Measurements from ENCODE around the gene LMNA. TPM values are rescaled to one million over a fixed set of nuclear protein-coding genes. Genes with fewer than 3 reads are reported as not detected.

LMNA gene
- total RNA-seq (2012; rRNA removed) (753 and 755 TPM in 2 replicates), polyA plus RNA-seq (2012; rRNA removed) (563 and 927 TPM in 2 replicates), Bru-seq, nascent RNA (percentile 85 among the genes with signal in this experiment), BruChase-seq, experiment 1, labeled RNA remaining after a 6-hour chase (percentile 97 among the genes with signal in this experiment), BruChase-seq, experiment 2, labeled RNA remaining after a 2-hour chase (percentile 94 among the genes with signal in this experiment)
- polyA plus RNA-seq (2012; cell fraction: cytosol; rRNA removed): 602 and 638 TPM in 2 replicates
- polyA plus RNA-seq (2012; cell fraction: nucleus; rRNA removed; ENCODE audit: low replicate concordance): 1,137 and 1,144 TPM in 2 replicates
- long read RNA-seq, transcript LMNA-206 (12 exons, 3,190 nt): major isoform, 384 of 1,347 reads
- long read RNA-seq, partial matches to known transcripts: 879 of 1,347 reads
- long read RNA-seq, other reads (novel, unspliced or antisense): 81 of 1,347 reads

DNA sequence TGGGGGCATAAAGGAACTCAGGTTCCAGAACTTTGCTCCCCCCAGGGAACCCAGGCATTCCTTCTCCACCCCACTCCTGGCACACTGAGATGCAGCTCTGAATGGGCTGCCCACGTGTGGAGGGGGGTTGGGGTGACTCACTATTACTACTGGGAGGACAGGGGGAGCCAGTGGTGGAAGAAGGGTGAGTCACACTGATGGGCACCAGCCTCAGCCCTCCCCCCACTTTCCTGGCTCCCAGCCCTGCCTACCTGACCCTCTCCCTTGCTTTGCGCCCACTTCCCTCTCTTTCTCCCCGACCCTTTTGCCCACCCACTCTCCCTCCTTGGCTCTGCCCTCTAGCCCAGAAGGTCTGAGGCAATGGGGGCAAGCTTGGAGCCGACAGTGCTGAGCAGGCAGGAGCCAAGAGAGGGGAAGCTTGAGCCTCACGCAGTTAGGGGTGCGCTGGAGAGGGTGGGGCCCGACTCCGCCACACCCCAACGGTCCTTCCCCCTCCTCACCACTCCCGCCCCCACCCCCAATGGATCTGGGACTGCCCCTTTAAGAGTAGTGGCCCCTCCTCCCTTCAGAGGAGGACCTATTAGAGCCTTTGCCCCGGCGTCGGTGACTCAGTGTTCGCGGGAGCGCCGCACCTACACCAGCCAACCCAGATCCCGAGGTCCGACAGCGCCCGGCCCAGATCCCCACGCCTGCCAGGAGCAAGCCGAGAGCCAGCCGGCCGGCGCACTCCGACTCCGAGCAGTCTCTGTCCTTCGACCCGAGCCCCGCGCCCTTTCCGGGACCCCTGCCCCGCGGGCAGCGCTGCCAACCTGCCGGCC, at the start of gene LMNA:
LMNA (plus strand) TSS at position 611 of the 818 bp plus-strand sequence. CDS start 208 bp downstream, outside the sequence.
- dilution Hi-C loops (cut with HindIII; ENCODE audit: low sequenced_read_pairs, unreplicated experiment) (no loop called here), intact Hi-C loops (cut with micrococcal nuclease) (loop anchor here (1.0 to 2.0 kb wide), 3 partner anchors 8 to 16 kb away; no protein-coding TSS in a partner anchor), in situ Hi-C loops (cut with MboI; ENCODE audit: low sequenced_read_pairs) (no loop called here)
- Histone ChIP-seq H4K20me1 (ENCODE audit: insufficient read depth, low read length) (peaks cover 45% of the 10 kb centered on the region), H4K91ac (ENCODE audit: insufficient read depth, low read depth, low read length) (peak within 1 kb of the TSS; percentile 99), H2AK5ac (ENCODE audit: low read depth, low read length) (peak within 1 kb of the TSS; percentile 98), H3K18ac (ENCODE audit: low read depth, low read length) (peak within 1 kb of the TSS; percentile 94), H2BK15ac (ENCODE audit: low read depth, low read length) (peak within 1 kb of the TSS; percentile 94; the same call in 2 of the 3 replicates), H3K36me3 (ENCODE audit: control insufficient read depth, insufficient read depth, low read length) (0 out of 2 replicates have a peak, but pooled peaks cover 4% of the 10 kb centered on the region), H3K27me3 (ENCODE audit: control insufficient read depth, insufficient read depth, low read length) (no peaks in the 10 kb centered on the region), H3K23ac (ENCODE audit: low read depth, low read length) (peak within 1 kb of the TSS; percentile 96), H2AFZ (replicated peaks; ENCODE audit: low read length, poor library complexity) (peak within 1 kb of the TSS; percentile 95), H3K9ac (ENCODE audit: low read depth, low read length) (peak within 1 kb of the TSS; percentile 99), H4K5ac (ENCODE audit: low read depth, low read length) (peak within 1 kb of the TSS; percentile 89), H3K9me1 (ENCODE audit: insufficient read depth, low read length) (peaks cover 13% of the 10 kb centered on the region), H3K14ac (replicated peaks; ENCODE audit: low read depth, low read length) (peak within 1 kb of the TSS; percentile 93), H4K8ac (ENCODE audit: low read depth in 2 of 2, low read length in 2 of 2) (peak within 1 kb of the TSS; percentile 30 to 87), H3K56ac (ENCODE audit: extremely low read depth, insufficient read depth, low read length) (peak within 1 kb of the TSS; percentile 92), H2AK9ac (replicated peaks; ENCODE audit: low read depth, low read length, poor library complexity) (peak within 1 kb of the TSS; percentile 100), H3K4me2 (ENCODE audit: low read depth, low read length) (peak within 1 kb of the TSS; percentile 91), H3K4me1 (ENCODE audit: control insufficient read depth, insufficient read depth, low read length) (peaks cover 14% of the 10 kb centered on the region), H3K4ac (ENCODE audit: low read depth, low read length) (peak within 1 kb of the TSS; percentile 97), H3K79me1 (ENCODE audit: low read depth in 1 of 2, low read length in 2 of 2) (peaks cover 4 to 37% of the 10 kb centered on the region in 2 experiments; a peak in 3 of 4 replicates), H2BK5ac (ENCODE audit: low read depth, low read length, poor library complexity, severe bottlenecking) (peak within 1 kb of the TSS; percentile 99), H2BK120ac (ENCODE audit: low read depth, low read length) (peak within 1 kb of the TSS; percentile 95), H3K4me3 (ENCODE audit: insufficient read depth, low read depth, low read length) (peak within 1 kb of the TSS; percentile 98), H3K27ac (ENCODE audit: insufficient read depth, low read length) (peak within 1 kb of the TSS; percentile 96), H3K9me3 (ENCODE audit: control insufficient read depth, insufficient read depth, low read length) (no peaks in the 10 kb centered on the region), H2BK20ac (ENCODE audit: low read depth, low read length) (peak within 1 kb of the TSS; percentile 93)
- ChIA-PET POLR2A (ENCODE audit: unreplicated experiment) (interaction anchor here (0.6 to 1.3 kb wide), 2 partner anchors 14 to 192 kb away, joined by 7 to 8 read pairs; no protein-coding TSS in a partner anchor), CTCF (interaction anchor here (0.7 to 1.0 kb wide), 3 partner anchors 13 to 18 kb away, joined by 3 read pairs; no protein-coding TSS in a partner anchor)
- 0% methylated on average over 12 of the region's 37 CpGs; no CpG with 5 or more reads in 1 of the 2 experiments for WGBS, 2 experiments (ENCODE audit: extremely low coverage in 2 of 2, insufficient read length in 1 of 2)
- DNase-seq (peak; percentile 95), ATAC-seq (ENCODE audit: low read depth) (peak; percentile 88)
- no TSS peak for BruUV-seq (replicated peaks)
- TF ChIP-seq MXI1 (IDR thresholded peaks at IDR 0.05; ENCODE audit: borderline replicate concordance, low read depth, low read length) (peak; percentile 77), SMC3 (IDR thresholded peaks at IDR 0.05; ENCODE audit: low read depth, low read length) (peak; percentile 15; the same call in 1 of the 2 replicates), RCOR1 (IDR thresholded peaks at IDR 0.05; ENCODE audit: insufficient replicate concordance, low read length) (peak; percentile 44), MAZ (IDR thresholded peaks at IDR 0.05; ENCODE audit: borderline replicate concordance, low read depth, low read length) (peak; percentile 91), POLR2A (IDR thresholded peaks at IDR 0.05; ENCODE audit: low read depth, low read length) (peak; percentile 99), CEBPB (IDR thresholded peaks at IDR 0.05; ENCODE audit: low read depth, low read length) (no peak), NFE2L2 (IDR thresholded peaks at IDR 0.05; ENCODE audit: low read depth, low read length) (no peak; the same call in 1 of the 2 replicates), BHLHE40 (IDR thresholded peaks at IDR 0.05; ENCODE audit: low read depth, low read length) (peak; percentile 81), RAD21 (IDR thresholded peaks at IDR 0.05; ENCODE audit: low read length) (no peak), MAFK (IDR thresholded peaks at IDR 0.05; ENCODE audit: low read depth, low read length) (peak; percentile 58), FOS (IDR thresholded peaks at IDR 0.05; ENCODE audit: low read depth, low read length) (peak; percentile 100)
- TF ChIP-seq, protein P1, sequence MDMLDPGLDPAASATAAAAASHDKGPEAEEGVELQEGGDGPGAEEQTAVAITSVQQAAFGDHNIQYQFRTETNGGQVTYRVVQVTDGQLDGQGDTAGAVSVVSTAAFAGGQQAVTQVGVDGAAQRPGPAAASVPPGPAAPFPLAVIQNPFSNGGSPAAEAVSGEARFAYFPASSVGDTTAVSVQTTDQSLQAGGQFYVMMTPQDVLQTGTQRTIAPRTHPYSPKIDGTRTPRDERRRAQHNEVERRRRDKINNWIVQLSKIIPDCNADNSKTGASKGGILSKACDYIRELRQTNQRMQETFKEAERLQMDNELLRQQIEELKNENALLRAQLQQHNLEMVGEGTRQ (IDR thresholded peaks at IDR 0.05; ENCODE audit: low read depth, low read length): peak; percentile 92
